ENCODE results near the gene MEN1. TPM values are rescaled to one million over a fixed set of nuclear protein-coding genes. Genes with fewer than 3 reads are reported as not detected.

Gene MEN1
- 10 to 100 TPM; 20.1 to 33.6 (median 28.2) TPM for total RNA-seq
- polyA plus RNA-seq, result 10 to 100 TPM; 17.8 to 27.6 (median 20.5) TPM
- long read RNA-seq, donor 1, partial matches to known transcripts, result 0 of 2 reads
- long read RNA-seq, donor 1, other reads (novel, unspliced or antisense), result 0 of 2 reads
- long read RNA-seq, donor 2, partial matches to known transcripts, result 0 of 2 reads
- long read RNA-seq, donor 2, other reads (novel, unspliced or antisense), result 0 of 2 reads

GRCh38 chr11:64810271-64810890 is at the start of gene MEN1:
Gene MEN1, minus strand, starts transcription at chr11:64810551. Its CDS starts 442 bp downstream, at chr11:64810109.
- Histone ChIP-seq H3K4me1 (peaks cover 8 to 50% (median 18%) of the 10 kb centered on the region in 6 donors), H3K4me3 (peak within 1 kb of the TSS; percentile 63 to 92 (median 78)), H3K36me3 (peaks cover 0 to 29% (median 4%) of the 10 kb centered on the region in 6 donors), H3K27me3 (replicated peaks in 1 of 7) (no peaks in the 10 kb centered on the region), H3K9me3 (no peaks in the 10 kb centered on the region), H3K27ac (peak within 1 kb of the TSS; percentile 32 to 88 (median 81))
- 0 to 1% (median 1%) methylated on average over 38 to 46 of the region's 46 CpGs for WGBS, 5 donors
- DNase-seq, result peak; percentile 96
- intact Hi-C loops (cut with DNase I; ENCODE audit: low total_unique reads), result no loop called here
- TF ChIP-seq, protein P1, sequence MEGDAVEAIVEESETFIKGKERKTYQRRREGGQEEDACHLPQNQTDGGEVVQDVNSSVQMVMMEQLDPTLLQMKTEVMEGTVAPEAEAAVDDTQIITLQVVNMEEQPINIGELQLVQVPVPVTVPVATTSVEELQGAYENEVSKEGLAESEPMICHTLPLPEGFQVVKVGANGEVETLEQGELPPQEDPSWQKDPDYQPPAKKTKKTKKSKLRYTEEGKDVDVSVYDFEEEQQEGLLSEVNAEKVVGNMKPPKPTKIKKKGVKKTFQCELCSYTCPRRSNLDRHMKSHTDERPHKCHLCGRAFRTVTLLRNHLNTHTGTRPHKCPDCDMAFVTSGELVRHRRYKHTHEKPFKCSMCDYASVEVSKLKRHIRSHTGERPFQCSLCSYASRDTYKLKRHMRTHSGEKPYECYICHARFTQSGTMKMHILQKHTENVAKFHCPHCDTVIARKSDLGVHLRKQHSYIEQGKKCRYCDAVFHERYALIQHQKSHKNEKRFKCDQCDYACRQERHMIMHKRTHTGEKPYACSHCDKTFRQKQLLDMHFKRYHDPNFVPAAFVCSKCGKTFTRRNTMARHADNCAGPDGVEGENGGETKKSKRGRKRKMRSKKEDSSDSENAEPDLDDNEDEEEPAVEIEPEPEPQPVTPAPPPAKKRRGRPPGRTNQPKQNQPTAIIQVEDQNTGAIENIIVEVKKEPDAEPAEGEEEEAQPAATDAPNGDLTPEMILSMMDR (IDR thresholded peaks at IDR 0.05 in 8 of 11, conservative IDR thresholded peaks at IDR 0.05 in 3 of 11), result peak in 5 of 11 experiments; percentile 6 to 24 (median 14)
- TF ChIP-seq POLR2A (IDR thresholded peaks at IDR 0.05), result no peak
- TF ChIP-seq POLR2AphosphoS5 (IDR thresholded peaks at IDR 0.05), result peak; percentile 88 to 92 (median 91)

DNA sequence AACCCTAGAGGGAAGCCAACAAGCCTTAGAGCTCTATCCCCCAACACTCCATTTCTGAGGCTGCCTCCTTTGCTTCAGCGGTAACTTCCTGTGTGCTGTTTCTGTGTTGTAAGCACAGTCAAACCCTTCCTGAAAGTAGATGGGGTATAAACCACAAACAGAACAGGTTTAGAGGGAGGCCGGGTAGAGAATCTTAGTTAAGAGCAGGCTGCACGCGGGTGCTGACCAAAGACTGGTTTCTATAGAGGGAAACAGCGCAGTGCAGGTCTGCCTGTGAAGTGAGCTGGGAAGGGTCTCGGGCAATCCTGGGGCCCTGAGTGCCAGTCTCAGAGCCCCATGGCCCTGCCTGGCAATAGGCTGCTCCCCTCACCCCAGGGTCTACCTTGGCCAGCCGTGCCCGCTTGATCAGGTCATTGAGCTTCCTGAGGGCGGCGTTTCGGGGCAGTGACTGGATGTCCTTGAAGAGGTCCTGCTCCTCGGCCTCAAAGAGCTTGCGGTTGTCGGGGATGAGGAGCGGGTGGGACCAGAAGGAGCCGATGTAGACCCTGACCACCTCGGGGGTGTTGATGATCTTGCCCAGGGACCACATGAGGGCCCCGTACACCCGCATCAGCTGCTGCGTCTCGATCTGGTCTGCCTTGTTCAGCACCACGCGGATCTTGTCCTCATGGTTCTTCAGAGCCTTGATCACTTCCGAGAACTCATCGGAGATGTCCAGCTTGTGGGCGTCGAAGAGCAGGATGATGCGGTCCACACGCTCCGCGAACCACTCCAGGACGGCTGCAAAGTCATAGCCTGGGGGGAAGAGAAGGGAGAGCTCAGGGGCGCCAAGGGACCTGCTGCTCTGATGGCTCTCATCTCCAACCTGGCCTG is 49.4 kb upstream of the MEN1 start:
- H3K9me3 ChIP-seq, result no peaks in the 10 kb centered on the region
- peaks cover 0 to 75% (median 27%) of the 10 kb centered on the region in 6 donors for H3K36me3 ChIP-seq
- 53 to 63% (median 57%) methylated on average over 28 to 33 of the region's 33 CpGs for WGBS, 5 donors
- peak; percentile 88 for DNase-seq
- peak overlapping the region in 5 of 8 donors; percentile 7 to 57 (median 17) for H3K4me3 ChIP-seq
- peak overlapping the region; percentile 85 to 98 (median 92) for H3K27ac ChIP-seq
- TF ChIP-seq POLR2AphosphoS5 (IDR thresholded peaks at IDR 0.05) (peak; percentile 52 to 87 (median 72)), POLR2A (IDR thresholded peaks at IDR 0.05) (peak in 1 of 3 donors; percentile 46)
- TF ChIP-seq, protein P1 (IDR thresholded peaks at IDR 0.05 in 8 of 11, conservative IDR thresholded peaks at IDR 0.05 in 3 of 11), result no peak
- H3K27me3 ChIP-seq (replicated peaks in 1 of 7), result no peaks in the 10 kb centered on the region
- peaks cover 98 to 100% (median 100%) of the 10 kb centered on the region in 6 donors for H3K4me1 ChIP-seq
- intact Hi-C loops (cut with DNase I; ENCODE audit: low total_unique reads), result no loop called here

DNA sequence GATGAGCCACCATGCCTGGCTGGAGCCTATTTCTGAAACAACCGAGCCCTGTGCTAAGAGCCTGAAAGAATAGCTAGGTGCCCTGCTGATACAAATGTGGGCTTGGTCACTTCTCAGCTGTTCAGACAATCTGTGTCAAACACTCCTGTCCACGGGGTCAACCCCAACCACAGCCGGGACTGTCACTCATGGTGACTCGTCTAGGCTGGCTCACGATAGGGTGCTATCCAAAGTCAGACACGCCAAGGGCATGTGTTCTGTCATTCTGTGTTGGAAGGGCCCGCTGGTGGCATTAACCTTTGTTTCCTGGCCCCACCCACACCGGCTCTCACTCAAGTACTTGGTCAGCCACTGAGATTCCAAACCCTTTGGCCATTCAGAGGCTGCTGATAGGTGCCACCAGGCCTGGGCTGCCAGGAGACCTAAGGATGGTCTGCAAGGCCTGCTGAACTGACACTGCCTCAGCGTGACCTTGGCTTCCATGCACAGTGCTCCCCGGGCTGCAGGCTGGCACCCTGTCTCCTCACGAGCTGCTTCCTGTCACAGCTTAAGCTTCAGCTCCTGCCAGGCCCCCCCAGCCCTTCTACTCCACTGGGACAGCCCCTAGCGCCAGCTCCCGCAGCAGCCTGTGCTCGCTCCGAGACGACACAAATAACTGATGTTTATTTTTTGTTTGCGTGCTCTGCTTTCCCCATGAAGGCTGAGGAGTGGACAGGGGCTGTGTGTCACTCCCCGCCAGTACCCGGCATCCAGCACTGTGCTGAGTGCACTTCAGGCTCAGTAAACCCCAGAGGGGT is 48.3 kb upstream of the MEN1 start:
- peak overlapping the region in 6 of 8 donors; percentile 7 to 57 (median 15) for H3K4me3 ChIP-seq
- no peaks in the 10 kb centered on the region for H3K9me3 ChIP-seq
- WGBS, 5 donors, result 14 to 23% (median 18%) methylated on average over 12 to 19 of the region's 19 CpGs
- H3K36me3 ChIP-seq, result peaks cover 0 to 81% (median 38%) of the 10 kb centered on the region in 6 donors
- TF ChIP-seq POLR2AphosphoS5 (IDR thresholded peaks at IDR 0.05) (peak; percentile 72 to 84 (median 80)), POLR2A (IDR thresholded peaks at IDR 0.05) (no peak)
- TF ChIP-seq, protein P1 (IDR thresholded peaks at IDR 0.05 in 8 of 11, conservative IDR thresholded peaks at IDR 0.05 in 3 of 11), result no peak
- peak overlapping the region; percentile 85 to 98 (median 92) for H3K27ac ChIP-seq
- H3K27me3 ChIP-seq (replicated peaks in 1 of 7), result no peaks in the 10 kb centered on the region
- intact Hi-C loops (cut with DNase I; ENCODE audit: low total_unique reads), result no loop called here
- H3K4me1 ChIP-seq, result peaks cover 98 to 100% (median 100%) of the 10 kb centered on the region in 6 donors
- peak; percentile 94 for DNase-seq

Data from spleen (tissue), 13 donors.